Testis (tissue), 5 donors: ENCODE results near the gene PHAX. TPM values are rescaled to one million over a fixed set of nuclear protein-coding genes. Genes with fewer than 3 reads are reported as not detected.
"Not testable (repeated sequence)": the region's sequence is repeated elsewhere in the genome, so short reads cannot be mapped to it uniquely, and the experiment has no call there.

ENCODE experiments used
- DNase-seq: peaks from one replicate; pipeline ENCODE4 v3.0.0-alpha.2; 2019
- H3K27ac ChIP-seq, 2 donors: fragments of 200-600 bp; sonication (generic); one replicate each; pipeline ENCODE4 v1.5.1; 2019
- H3K27me3 ChIP-seq: fragments of 200-600 bp; sonication (generic); one replicate; pipeline ENCODE4 v1.5.1; 2019
- H3K36me3 ChIP-seq: fragments of 200-600 bp; sonication (generic); one replicate; pipeline ENCODE4 v1.5.1; 2017; ENCODE audit warnings: low read depth; ENCODE audit errors: missing control alignments
- H3K4me1 ChIP-seq: fragments of 200-600 bp; sonication (generic); one replicate; pipeline ENCODE4 v1.5.1; 2019
- H3K4me3 ChIP-seq, 2 donors: fragments of 200-600 bp; sonication (generic); one replicate each; pipeline ENCODE4 v1.5.1; 2017 to 2019
- H3K9me3 ChIP-seq: fragments of 200-600 bp; sonication (generic); one replicate; pipeline ENCODE4 v1.5.1; 2017
- POLR2A ChIP-seq: fragments of 450-650 bp; IDR thresholded peaks from one replicate; pipeline ENCODE4 v1.6.1; 2017; ENCODE audit warnings: antibody characterized with exemption, mild to moderate bottlenecking, moderate library complexity
- WGBS, 2 donors: methylation state at CpG; one replicate each; pipeline ENCODE4 v1.1.5; 2018; 5-methylcytosine and 5-hydroxymethylcytosine counted together
- intact Hi-C: fragments of 100-400 bp; cut with DNase I; formaldehyde crosslinking; loops from one replicate; pipeline ENCODE4 v1.15.1; 2023; ENCODE audit warnings: low total_unique reads
- long read RNA-seq, 2 donors: transcript quantifications; one replicate each; lab custom pipeline, GENCODE V29; 2026
- polyA plus RNA-seq: library from polyadenylated mRNA; stranded (reverse); fragments of 350-450 nt; fragmentation: Illumina TruSeq; extraction: RNeasy Lipid Tissue Mini Kit (QIAGEN cat#74804); gene quantifications from one replicate; pipeline ENCODE4 v1.2.3, GENCODE V29; 2014; ENCODE audit warnings: low read depth, low replicate concordance; ENCODE audit not compliant: insufficient read depth
- total RNA-seq, 2 donors: library from RNA; depleted of rRNA; stranded (reverse); fragments of >200 nt; gene quantifications; one replicate each; pipeline ENCODE4 v1.2.3, GENCODE V29; 2016
- TF ChIP-seq, protein P1 (sequence below), 3 experiments: fragments of 450-650 bp in 2 of 3; fragments of 200-600 bp in 1 of 3; sonication (generic) in 1 of 3; IDR thresholded peaks; one replicate each; pipeline ENCODE4 v1.5.1; 2016 to 2019; ENCODE audit warnings: antibody characterized with exemption in 3 of 3, mild to moderate bottlenecking in 2 of 3, moderate library complexity in 1 of 3

Gene PHAX, protein sequence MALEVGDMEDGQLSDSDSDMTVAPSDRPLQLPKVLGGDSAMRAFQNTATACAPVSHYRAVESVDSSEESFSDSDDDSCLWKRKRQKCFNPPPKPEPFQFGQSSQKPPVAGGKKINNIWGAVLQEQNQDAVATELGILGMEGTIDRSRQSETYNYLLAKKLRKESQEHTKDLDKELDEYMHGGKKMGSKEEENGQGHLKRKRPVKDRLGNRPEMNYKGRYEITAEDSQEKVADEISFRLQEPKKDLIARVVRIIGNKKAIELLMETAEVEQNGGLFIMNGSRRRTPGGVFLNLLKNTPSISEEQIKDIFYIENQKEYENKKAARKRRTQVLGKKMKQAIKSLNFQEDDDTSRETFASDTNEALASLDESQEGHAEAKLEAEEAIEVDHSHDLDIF
- 10 to 100 TPM; 48.9 to 55.6 TPM for total RNA-seq
- polyA plus RNA-seq: 21.2 TPM
- long read RNA-seq, donor 1, full-length matches to known transcripts: 15 of 25 reads
- long read RNA-seq, donor 1, partial matches to known transcripts: 10 of 25 reads
- long read RNA-seq, donor 1, other reads (novel, unspliced or antisense): 0 of 25 reads
- long read RNA-seq, donor 2, full-length matches to known transcripts: 13 of 18 reads
- long read RNA-seq, donor 2, partial matches to known transcripts: 5 of 18 reads
- long read RNA-seq, donor 2, other reads (novel, unspliced or antisense): 0 of 18 reads

GRCh38 chr5:126600631-126601511 lies at the start of gene PHAX:
Gene PHAX, plus strand, starts transcription at chr5:126600947. Its CDS starts 16 bp downstream, at chr5:126600963.
- WGBS, 2 donors: 2% methylated on average over 72 to 78 of the region's 79 CpGs
- intact Hi-C loops: no loop called here
- TF ChIP-seq POLR2A: no peak
- TF ChIP-seq, protein P1, sequence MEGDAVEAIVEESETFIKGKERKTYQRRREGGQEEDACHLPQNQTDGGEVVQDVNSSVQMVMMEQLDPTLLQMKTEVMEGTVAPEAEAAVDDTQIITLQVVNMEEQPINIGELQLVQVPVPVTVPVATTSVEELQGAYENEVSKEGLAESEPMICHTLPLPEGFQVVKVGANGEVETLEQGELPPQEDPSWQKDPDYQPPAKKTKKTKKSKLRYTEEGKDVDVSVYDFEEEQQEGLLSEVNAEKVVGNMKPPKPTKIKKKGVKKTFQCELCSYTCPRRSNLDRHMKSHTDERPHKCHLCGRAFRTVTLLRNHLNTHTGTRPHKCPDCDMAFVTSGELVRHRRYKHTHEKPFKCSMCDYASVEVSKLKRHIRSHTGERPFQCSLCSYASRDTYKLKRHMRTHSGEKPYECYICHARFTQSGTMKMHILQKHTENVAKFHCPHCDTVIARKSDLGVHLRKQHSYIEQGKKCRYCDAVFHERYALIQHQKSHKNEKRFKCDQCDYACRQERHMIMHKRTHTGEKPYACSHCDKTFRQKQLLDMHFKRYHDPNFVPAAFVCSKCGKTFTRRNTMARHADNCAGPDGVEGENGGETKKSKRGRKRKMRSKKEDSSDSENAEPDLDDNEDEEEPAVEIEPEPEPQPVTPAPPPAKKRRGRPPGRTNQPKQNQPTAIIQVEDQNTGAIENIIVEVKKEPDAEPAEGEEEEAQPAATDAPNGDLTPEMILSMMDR (IDR thresholded peaks at IDR 0.05): peak; percentile 62 to 68 (median 64)

DNA sequence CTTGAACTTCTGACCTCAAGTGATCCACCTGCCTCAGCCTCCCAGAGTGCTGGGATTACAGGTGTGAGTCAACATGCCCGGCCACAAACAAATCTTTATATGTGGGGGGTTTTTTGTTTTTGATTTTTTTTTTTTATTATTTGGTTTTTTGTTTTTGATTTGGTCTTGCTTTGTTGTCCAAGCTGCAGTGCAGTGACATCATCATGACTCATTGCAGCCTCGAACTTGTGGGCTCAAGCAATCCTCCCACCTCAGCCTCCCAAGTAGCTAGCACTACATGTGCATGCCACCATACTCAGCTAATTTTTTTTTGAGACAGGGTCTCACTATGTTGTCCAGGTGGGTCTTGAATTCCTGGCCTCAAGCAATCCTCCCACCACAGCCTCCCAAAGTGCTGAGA lies 48.1 kb upstream of the PHAX start:
- no peak overlapping the region for H3K27ac ChIP-seq
- no peaks in the 10 kb centered on the region for H3K4me1 ChIP-seq
- no peak for TF ChIP-seq POLR2A
- TF ChIP-seq, protein P1 (IDR thresholded peaks at IDR 0.05): no peak
- intact Hi-C loops: no loop called here
- H3K9me3 ChIP-seq: no peaks in the 10 kb centered on the region
- H3K4me3 ChIP-seq: no peak overlapping the region
- no peaks in the 10 kb centered on the region for H3K27me3 ChIP-seq
- DNase-seq: no peak
- no peaks in the 10 kb centered on the region for H3K36me3 ChIP-seq
- 87 to 97% methylated on average over 2 of the region's 2 CpGs for WGBS, 2 donors

More at GRCh38 chr5:126600631-126601511, at the start of gene PHAX:
- peak within 1 kb of the TSS; percentile 90 to 99 for H3K4me3 ChIP-seq
- peaks cover 9% of the 10 kb centered on the region for H3K4me1 ChIP-seq
- H3K27ac ChIP-seq: peak within 1 kb of the TSS; percentile 85 to 92
- H3K27me3 ChIP-seq: no peaks in the 10 kb centered on the region
- H3K9me3 ChIP-seq: no peaks in the 10 kb centered on the region
- H3K36me3 ChIP-seq: no peaks in the 10 kb centered on the region
- peak; percentile 85 for DNase-seq

GRCh38 chr5:126555101-126555500 lies 45.6 kb upstream of the PHAX start:
- H3K27ac ChIP-seq, H3K9me3 ChIP-seq, H3K36me3 ChIP-seq, H3K4me3 ChIP-seq, H3K4me1 ChIP-seq, H3K27me3 ChIP-seq, DNase-seq, intact Hi-C loops: not testable (repeated sequence)
- 91 to 94% methylated on average over 9 of the region's 9 CpGs for WGBS, 2 donors

DNA sequence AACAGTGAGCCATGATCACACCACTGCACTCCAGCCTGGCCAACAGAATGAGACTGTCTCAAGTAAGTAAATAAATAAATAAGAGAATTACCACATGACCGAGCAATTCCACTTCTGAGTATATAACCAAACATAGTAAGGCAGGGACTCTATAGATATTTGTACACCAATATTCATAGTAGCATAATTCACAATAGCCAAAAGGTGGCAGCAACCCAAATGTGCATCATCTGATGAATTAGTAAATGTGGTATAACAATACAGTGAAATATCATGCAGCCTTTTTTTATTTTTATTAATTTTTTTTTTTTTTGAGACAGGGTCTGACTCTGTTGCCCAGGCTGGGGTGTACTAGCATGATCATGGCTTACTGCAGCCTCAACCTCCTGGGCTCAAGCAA lies 38.8 kb upstream of the PHAX start:
- H3K9me3 ChIP-seq: no peaks in the 10 kb centered on the region
- peak; percentile 37 for DNase-seq
- intact Hi-C loops: no loop called here
- no peak for TF ChIP-seq POLR2A
- TF ChIP-seq, protein P1 (IDR thresholded peaks at IDR 0.05): no peak
- H3K36me3 ChIP-seq: no peaks in the 10 kb centered on the region
- H3K4me1 ChIP-seq: no peaks in the 10 kb centered on the region
- H3K27me3 ChIP-seq: no peaks in the 10 kb centered on the region
- H3K4me3 ChIP-seq: no peak overlapping the region
- no peak overlapping the region for H3K27ac ChIP-seq
- WGBS, 2 donors: 85 to 95% methylated on average over 1 of the region's 1 CpG

- TF ChIP-seq, protein P1 (IDR thresholded peaks at IDR 0.05): no peak
- no peak for TF ChIP-seq POLR2A
- Histone ChIP-seq H3K36me3 (no peaks in the 10 kb centered on the region), H3K4me1 (no peaks in the 10 kb centered on the region), H3K4me3 (no peak overlapping the region), H3K9me3 (no peaks in the 10 kb centered on the region), H3K27ac (no peak overlapping the region), H3K27me3 (no peaks in the 10 kb centered on the region)
- no peak for DNase-seq
- WGBS, 2 donors: 90 to 94% methylated on average over 2 of the region's 2 CpGs
- intact Hi-C loops: no loop called here
Observed at GRCh38 chr5:126562823-126563222, 37.9 kb upstream of the PHAX start.
